Measurements from ENCODE around the gene CES2. TPM values are rescaled to one million over a fixed set of nuclear protein-coding genes. Genes with fewer than 3 reads are reported as not detected.

Gene CES2
- total RNA-seq, 2 experiments from 2014 or later = 59.3 to 62.6 TPM

GRCh38 chr16:66888647-66889615 is 46.4 kb upstream of the CES2 start:
- H3K27ac ChIP-seq (ENCODE audit: low read depth in 1 of 2, low read length in 2 of 2) = no peak overlapping the region
- Mint-ChIP-seq H3K4me1 (ENCODE audit: low read depth) (peaks cover 34% of the 10 kb centered on the region), H3K27me3 (no peaks in the 10 kb centered on the region), H3K9me3 (no peaks in the 10 kb centered on the region), H3K27ac (no peak overlapping the region), H3K36me3 (ENCODE audit: low read depth) (peaks cover 49% of the 10 kb centered on the region), H3K4me3 (no peak overlapping the region)
- peaks cover 22% of the 10 kb centered on the region for H3K36me3 ChIP-seq (ENCODE audit: insufficient read depth, low read length)
- intact Hi-C loops (cut with DNase I, micrococcal nuclease) = no loop called here
- ATAC-seq (ENCODE audit: poor library complexity) (no peak), DNase-seq (no peak)
- no peaks in the 10 kb centered on the region for H3K27me3 ChIP-seq (ENCODE audit: control insufficient read depth in 1 of 2, insufficient read depth in 2 of 2, low read length in 2 of 2)
- peaks cover 7% of the 10 kb centered on the region for H3K4me1 ChIP-seq (ENCODE audit: insufficient read depth, low read length)
- POLR2A ChIA-PET = no interaction called here
- TF ChIP-seq, protein P1, sequence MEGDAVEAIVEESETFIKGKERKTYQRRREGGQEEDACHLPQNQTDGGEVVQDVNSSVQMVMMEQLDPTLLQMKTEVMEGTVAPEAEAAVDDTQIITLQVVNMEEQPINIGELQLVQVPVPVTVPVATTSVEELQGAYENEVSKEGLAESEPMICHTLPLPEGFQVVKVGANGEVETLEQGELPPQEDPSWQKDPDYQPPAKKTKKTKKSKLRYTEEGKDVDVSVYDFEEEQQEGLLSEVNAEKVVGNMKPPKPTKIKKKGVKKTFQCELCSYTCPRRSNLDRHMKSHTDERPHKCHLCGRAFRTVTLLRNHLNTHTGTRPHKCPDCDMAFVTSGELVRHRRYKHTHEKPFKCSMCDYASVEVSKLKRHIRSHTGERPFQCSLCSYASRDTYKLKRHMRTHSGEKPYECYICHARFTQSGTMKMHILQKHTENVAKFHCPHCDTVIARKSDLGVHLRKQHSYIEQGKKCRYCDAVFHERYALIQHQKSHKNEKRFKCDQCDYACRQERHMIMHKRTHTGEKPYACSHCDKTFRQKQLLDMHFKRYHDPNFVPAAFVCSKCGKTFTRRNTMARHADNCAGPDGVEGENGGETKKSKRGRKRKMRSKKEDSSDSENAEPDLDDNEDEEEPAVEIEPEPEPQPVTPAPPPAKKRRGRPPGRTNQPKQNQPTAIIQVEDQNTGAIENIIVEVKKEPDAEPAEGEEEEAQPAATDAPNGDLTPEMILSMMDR (IDR thresholded peaks at IDR 0.05) = no peak
- no peaks in the 10 kb centered on the region for H3K9me3 ChIP-seq (ENCODE audit: control insufficient read depth in 1 of 2, insufficient read depth in 1 of 2, low read length in 2 of 2)
- H3K4me3 ChIP-seq (ENCODE audit: low read length) = no peak overlapping the region
- CTCF ChIA-PET = interaction anchor here (2.2 kb wide), 1 partner anchor 16 kb away, joined by 5 read pairs; no protein-coding TSS in a partner anchor

- peaks cover 34% of the 10 kb centered on the region for H3K4me1 Mint-ChIP-seq (ENCODE audit: low read depth)
- H3K4me3 ChIP-seq (ENCODE audit: low read length) = no peak overlapping the region
- no peak for DNase-seq
- H3K27me3 ChIP-seq (ENCODE audit: control insufficient read depth in 1 of 2, insufficient read depth in 2 of 2, low read length in 2 of 2) = no peaks in the 10 kb centered on the region
- H3K9me3 ChIP-seq (ENCODE audit: control insufficient read depth in 1 of 2, insufficient read depth in 1 of 2, low read length in 2 of 2) = no peaks in the 10 kb centered on the region
- TF ChIP-seq, protein P1 (IDR thresholded peaks at IDR 0.05) = no peak
- no peak overlapping the region for H3K27ac ChIP-seq (ENCODE audit: low read depth in 1 of 2, low read length in 2 of 2)
- POLR2A ChIA-PET = no interaction called here
- no peaks in the 10 kb centered on the region for H3K9me3 Mint-ChIP-seq
- H3K36me3 ChIP-seq (ENCODE audit: insufficient read depth, low read length) = peaks cover 15% of the 10 kb centered on the region
- peaks cover 7% of the 10 kb centered on the region for H3K4me1 ChIP-seq (ENCODE audit: insufficient read depth, low read length)
- no peak overlapping the region for H3K4me3 Mint-ChIP-seq
- no peak for ATAC-seq (ENCODE audit: poor library complexity)
- H3K36me3 Mint-ChIP-seq (ENCODE audit: low read depth) = peaks cover 43% of the 10 kb centered on the region
- CTCF ChIA-PET = interaction anchor here (2.2 kb wide), 1 partner anchor 17 kb away, joined by 5 read pairs; no protein-coding TSS in a partner anchor
- H3K27me3 Mint-ChIP-seq = no peaks in the 10 kb centered on the region
- intact Hi-C loops (cut with DNase I, micrococcal nuclease) = no loop called here
- no peak overlapping the region for H3K27ac Mint-ChIP-seq
Measured at GRCh38 chr16:66889622-66890021, 45.7 kb upstream of the CES2 start.

GRCh38 chr16:66890799-66891198 is 44.5 kb upstream of the CES2 start:
- Histone ChIP-seq H3K4me3 (ENCODE audit: low read length) (no peak overlapping the region), H3K27ac (ENCODE audit: low read depth in 1 of 2, low read length in 2 of 2) (no peak overlapping the region), H3K27me3 (ENCODE audit: control insufficient read depth in 1 of 2, insufficient read depth in 2 of 2, low read length in 2 of 2) (no peaks in the 10 kb centered on the region), H3K9me3 (ENCODE audit: control insufficient read depth in 1 of 2, insufficient read depth in 1 of 2, low read length in 2 of 2) (no peaks in the 10 kb centered on the region), H3K36me3 (ENCODE audit: insufficient read depth, low read length) (peaks cover 4% of the 10 kb centered on the region), H3K4me1 (ENCODE audit: insufficient read depth, low read length) (peaks cover 10% of the 10 kb centered on the region)
- H3K4me1 Mint-ChIP-seq (ENCODE audit: low read depth) = peaks cover 29% of the 10 kb centered on the region
- no peak overlapping the region for H3K4me3 Mint-ChIP-seq
- H3K27me3 Mint-ChIP-seq = no peaks in the 10 kb centered on the region
- no peak for ATAC-seq (ENCODE audit: poor library complexity)
- no peaks in the 10 kb centered on the region for H3K9me3 Mint-ChIP-seq
- intact Hi-C loops (cut with DNase I, micrococcal nuclease) = no loop called here
- TF ChIP-seq, protein P1 (IDR thresholded peaks at IDR 0.05) = no peak
- H3K36me3 Mint-ChIP-seq (ENCODE audit: low read depth) = peaks cover 31% of the 10 kb centered on the region
- ChIA-PET CTCF (interaction anchor here (0.6 to 2.2 kb wide), 2 partner anchors 18 to 381 kb away, joined by 4 to 5 read pairs; no protein-coding TSS in a partner anchor), POLR2A (no interaction called here)
- no peak overlapping the region for H3K27ac Mint-ChIP-seq
- no peak for DNase-seq
